GM12878 (cell line): ENCODE data around the gene CHRNE. TPM values are rescaled to one million over a fixed set of nuclear protein-coding genes. Genes with fewer than 3 reads are reported as not detected.
A peak's percentile ranks its signal among the peaks of the same experiment; 100 is the strongest.

Source experiments
- BCL3 ChIP-seq: IDR thresholded peaks from 2 replicates; pipeline ENCODE4 v1.6.1; 2011; ENCODE audit warnings: borderline replicate concordance, low read depth, mild to moderate bottlenecking, moderate library complexity, low read length; ENCODE audit not compliant: insufficient read depth, poor library complexity, severe bottlenecking
- E2F8 ChIP-seq: fragments of 450-650 bp; IDR thresholded peaks from 2 replicates; pipeline ENCODE4 v1.6.1; 2018; ENCODE audit warnings: mild to moderate bottlenecking, low read depth, moderate library complexity; ENCODE audit not compliant: partially characterized antibody
- ELK1 ChIP-seq: IDR thresholded peaks from 2 replicates; pipeline ENCODE4 v1.6.1; 2012; ENCODE audit warnings: low read depth, low read length, improper control_type of control experiment
- MYC ChIP-seq: IDR thresholded peaks from 2 replicates; pipeline ENCODE4 v1.6.1; 2011; ENCODE audit warnings: mild to moderate bottlenecking, low read length, moderate library complexity, inconsistent platforms; ENCODE audit not compliant: insufficient read depth, insufficient replicate concordance, insufficient read length, severe bottlenecking
- USF1 ChIP-seq: IDR thresholded peaks from 2 replicates; pipeline ENCODE4 v1.6.1; 2011; ENCODE audit warnings: borderline replicate concordance, low read depth, mild to moderate bottlenecking, moderate library complexity, mixed read lengths, low read length; ENCODE audit not compliant: insufficient read depth; ENCODE audit errors: extremely low read length
- ZBTB4 ChIP-seq: fragments of 450-650 bp; formaldehyde crosslinking; IDR thresholded peaks from 2 replicates; pipeline ENCODE4 v1.4.0; 2022; ENCODE audit warnings: mild to moderate bottlenecking, moderate library complexity
- polyA plus RNA-seq, 11 experiments: library from polyadenylated mRNA; depleted of rRNA in 4 of 11; unstranded in 6 of 11; stranded (reverse) in 5 of 11; fragments of >200 nt; fragmentation: Nextera tagmentation in 4 of 11; fragmentation: Illumina TruSeq in 1 of 11; extraction: Ambion mirVana in 4 of 11; extraction: Trizol in 1 of 11; gene quantifications; 1 replicate in 1 of 11; 2 replicates in 10 of 11; pipeline versions ENCODE4 v1.2.1 to v1.2.3, GENCODE V29; 2011 to 2016; ENCODE audit warnings: inconsistent platforms in 2 of 11, missing spikeins in 2 of 11, low read depth in 1 of 11
- total RNA-seq, 4 experiments: library from RNA; depleted of rRNA in 3 of 4; stranded (reverse); fragments of >200 nt in 3 of 4; fragmentation: Illumina TruSeq in 1 of 4; extraction: Trizol in 1 of 4; gene quantifications; 2 replicates each; pipeline versions ENCODE4 v1.2.1 to v1.2.3, GENCODE V29; 2013 to 2021

Gene CHRNE
- total and polyA plus RNA-seq, 10 of the 15 experiments (the other 5 are each of a cell fraction or from before 2014, with no cell fraction given), result 0.05 to 0.11 (median 0.08) TPM; not detected in 6

- no peak for TF ChIP-seq USF1
- peak; percentile 29; the same call in 1 of the 2 replicates for TF ChIP-seq ELK1
- peak; percentile 54 for TF ChIP-seq BCL3
- peak; percentile 50 for TF ChIP-seq E2F8
- no peak for TF ChIP-seq ZBTB4 (CRISPR knock-in tag)
- no peak for TF ChIP-seq MYC
- TF ChIP-seq, all 136 proteins: peak for 45
These were observed 44.7 kb upstream of the CHRNE start (continued) for GRCh38 chr17:4947411-4948165.
